Uterus (tissue), 4 donors: ENCODE data around the gene SERPINA6. TPM values are rescaled to one million over a fixed set of nuclear protein-coding genes. Genes with fewer than 3 reads are reported as not detected.

Experiments used
- DNase-seq, 2 donors: peaks; one replicate each; pipeline ENCODE4 v3.0.0-alpha.2; 2019 to 2020
- H3K27ac ChIP-seq, 2 donors: fragments of 200-600 bp; sonication (generic); 1 replicate in 1 of 2; 2 replicates in 1 of 2; pipeline ENCODE4 v1.5.1; 2016 to 2018
- H3K27me3 ChIP-seq, 2 donors: fragments of 200-600 bp; sonication (generic); one replicate each; pipeline ENCODE4 v1.5.1; 2018 to 2019; ENCODE audit warnings: control low read depth in 1 of 2
- H3K36me3 ChIP-seq, 2 donors: fragments of 200-600 bp; sonication (generic); one replicate each; pipeline ENCODE4 v1.5.1; 2019; ENCODE audit warnings: control low read depth in 1 of 2
- H3K4me1 ChIP-seq, 2 donors: fragments of 200-600 bp; sonication (generic); one replicate each; pipeline ENCODE4 v1.5.1; 2018 to 2019; ENCODE audit warnings: control low read depth in 1 of 2
- H3K4me3 ChIP-seq, 2 donors: fragments of 200-600 bp; sonication (generic); 1 replicate in 1 of 2; 2 replicates in 1 of 2; pipeline ENCODE4 v1.5.1; 2018 to 2019; ENCODE audit warnings: mild to moderate bottlenecking in 1 of 2
- H3K9me3 ChIP-seq, 2 donors: fragments of 200-600 bp; sonication (generic); one replicate each; pipeline ENCODE4 v1.5.1; 2019; ENCODE audit warnings: control low read depth in 1 of 2
- CTCF ChIP-seq, 4 experiments: fragments of 200-600 bp in 2 of 4; fragments of 450-650 bp in 2 of 4; sonication (generic) in 2 of 4; IDR thresholded peaks; one replicate each; pipeline ENCODE4 v1.5.1; 2016 to 2019; ENCODE audit warnings: antibody characterized with exemption in 4 of 4, mild to moderate bottlenecking in 2 of 4, moderate library complexity in 1 of 4
- POLR2A ChIP-seq, 2 donors: fragments of 450-650 bp; IDR thresholded peaks; one replicate each; pipeline ENCODE4 v1.6.1; 2016; ENCODE audit warnings: antibody characterized with exemption in 2 of 2, mild to moderate bottlenecking in 1 of 2, moderate library complexity in 1 of 2
- intact Hi-C: fragments of 100-400 bp; cut with DNase I; formaldehyde crosslinking; loops from one replicate; pipeline ENCODE4 v1.15.1; 2023; ENCODE audit warnings: low total_unique reads
- total RNA-seq, 4 donors: library from RNA; depleted of rRNA in 3 of 4; stranded (reverse); fragments of >200 nt in 3 of 4; gene quantifications; one replicate each; pipeline versions ENCODE4 v1.1.0 to v1.2.4, GENCODE V29; 2014 to 2023
- donor health status: DM: yes; HTN: yes; CAD: no.

Gene SERPINA6
- total RNA-seq, 4 donors from 2014 or later, result 0.76 TPM; not detected in 3

GRCh38 chr14:94291159-94291905 lies 31.8 kb downstream of the SERPINA6 start:
- H3K9me3 ChIP-seq, result no peaks in the 10 kb centered on the region
- H3K27me3 ChIP-seq, result no peaks in the 10 kb centered on the region
- intact Hi-C loops, result no loop called here
- no peak overlapping the region for H3K27ac ChIP-seq
- TF ChIP-seq CTCF (IDR thresholded peaks at IDR 0.05) (no peak), POLR2A (IDR thresholded peaks at IDR 0.05) (no peak)
- no peak for DNase-seq
- H3K36me3 ChIP-seq, result no peaks in the 10 kb centered on the region
- no peak overlapping the region for H3K4me3 ChIP-seq
- no peaks in the 10 kb centered on the region for H3K4me1 ChIP-seq

- Histone ChIP-seq H3K27me3 (no peaks in the 10 kb centered on the region), H3K4me3 (no peak overlapping the region), H3K9me3 (no peaks in the 10 kb centered on the region), H3K4me1 (no peaks in the 10 kb centered on the region), H3K27ac (no peak overlapping the region), H3K36me3 (no peaks in the 10 kb centered on the region)
- TF ChIP-seq CTCF (IDR thresholded peaks at IDR 0.05) (no peak), POLR2A (IDR thresholded peaks at IDR 0.05) (no peak)
- no peak for DNase-seq
- intact Hi-C loops, result no loop called here
Observed at GRCh38 chr14:94290197-94290596, 32.9 kb downstream of the SERPINA6 start.

GRCh38 chr14:94288610-94289465 lies 34.3 kb downstream of the SERPINA6 start:
- H3K27me3 ChIP-seq, result no peaks in the 10 kb centered on the region
- intact Hi-C loops, result no loop called here
- no peak overlapping the region for H3K27ac ChIP-seq
- H3K36me3 ChIP-seq, result no peaks in the 10 kb centered on the region
- H3K4me3 ChIP-seq, result no peak overlapping the region
- TF ChIP-seq CTCF (IDR thresholded peaks at IDR 0.05) (no peak), POLR2A (IDR thresholded peaks at IDR 0.05) (no peak)
- no peaks in the 10 kb centered on the region for H3K9me3 ChIP-seq
- no peak for DNase-seq
- no peaks in the 10 kb centered on the region for H3K4me1 ChIP-seq

- no peaks in the 10 kb centered on the region for H3K4me1 ChIP-seq
- intact Hi-C loops, result no loop called here
- no peak overlapping the region for H3K27ac ChIP-seq
- no peaks in the 10 kb centered on the region for H3K9me3 ChIP-seq
- H3K36me3 ChIP-seq, result no peaks in the 10 kb centered on the region
- H3K27me3 ChIP-seq, result no peaks in the 10 kb centered on the region
- no peak for DNase-seq
- H3K4me3 ChIP-seq, result no peak overlapping the region
- TF ChIP-seq CTCF (IDR thresholded peaks at IDR 0.05) (no peak), POLR2A (IDR thresholded peaks at IDR 0.05) (no peak)
Observed at GRCh38 chr14:94285158-94285557, 38.0 kb downstream of the SERPINA6 start.

GRCh38 chr14:94284221-94284620 lies 38.9 kb downstream of the SERPINA6 start:
- Histone ChIP-seq H3K4me1 (no peaks in the 10 kb centered on the region), H3K36me3 (no peaks in the 10 kb centered on the region), H3K27ac (no peak overlapping the region), H3K4me3 (no peak overlapping the region), H3K9me3 (no peaks in the 10 kb centered on the region), H3K27me3 (no peaks in the 10 kb centered on the region)
- TF ChIP-seq CTCF (IDR thresholded peaks at IDR 0.05) (no peak), POLR2A (IDR thresholded peaks at IDR 0.05) (no peak)
- intact Hi-C loops, result no loop called here
- no peak for DNase-seq
